Measurements from ENCODE around the gene PREX1. TPM values are rescaled to one million over a fixed set of nuclear protein-coding genes. Genes with fewer than 3 reads are reported as not detected.
"Not testable (repeated sequence)": the region's sequence is repeated elsewhere in the genome, so short reads cannot be mapped to it uniquely, and the experiment has no call there.

PREX1 gene
- total RNA-seq, 1 experiment from 2014 or later: 3.3 TPM

GRCh38 chr20:48845721-48846306 is 18.0 kb upstream of the PREX1 start:
- peak in 1 of 2 experiments; percentile 9 for DNase-seq
- no peak overlapping the region for H3K27ac ChIP-seq
- H3K4me3 ChIP-seq: no peak overlapping the region
- TF ChIP-seq EZH2 (IDR thresholded peaks at IDR 0.05; ENCODE audit: low read depth): no peak
- ChIA-PET CTCF (interaction anchor here (0.6 kb wide), 2 partner anchors 59 to 188 kb away, joined by 3 to 6 read pairs; no protein-coding TSS in a partner anchor), POLR2A (ENCODE audit: unreplicated experiment) (interaction anchor here (0.6 kb wide), 1 partner anchor 197 kb away, joined by 13 read pairs; no protein-coding TSS in a partner anchor)
- no peaks in the 10 kb centered on the region for H3K9me3 ChIP-seq (ENCODE audit: insufficient read depth, low read depth)
- peaks cover 14% of the 10 kb centered on the region for H3K4me1 ChIP-seq (replicated peaks; ENCODE audit: insufficient read depth)
- BruUV-seq (replicated peaks): no TSS peak
- H3F3A ChIP-seq (ENCODE audit: insufficient read depth, low read depth): peaks cover 15% of the 10 kb centered on the region
- H3K36me3 ChIP-seq (ENCODE audit: low read depth): no peaks in the 10 kb centered on the region
- no peaks in the 10 kb centered on the region for H3K27me3 ChIP-seq (ENCODE audit: insufficient read depth, low read depth)
- H3K4me2 ChIP-seq: no peak overlapping the region
- intact Hi-C loops (cut with micrococcal nuclease; ENCODE audit: unreplicated experiment): no loop called here
- H4K20me1 ChIP-seq (ENCODE audit: insufficient read depth): no peaks in the 10 kb centered on the region; the same call in 1 of the 2 replicates
- H2AFZ ChIP-seq: no peak overlapping the region
- no peaks in the 10 kb centered on the region for H3K9me2 ChIP-seq (ENCODE audit: insufficient read depth)
- no peaks in the 10 kb centered on the region for H3K79me2 ChIP-seq (ENCODE audit: low read depth)

- Histone ChIP-seq H4K20me1 (ENCODE audit: insufficient read depth) (no peaks in the 10 kb centered on the region; the same call in 1 of the 2 replicates), H3K9me2 (ENCODE audit: insufficient read depth) (no peaks in the 10 kb centered on the region), H3K4me3 (no peak overlapping the region), H2AFZ (no peak overlapping the region), H3K4me1 (replicated peaks; ENCODE audit: insufficient read depth) (peaks cover 14% of the 10 kb centered on the region), H3K9me3 (ENCODE audit: insufficient read depth, low read depth) (no peaks in the 10 kb centered on the region), H3K27ac (no peak overlapping the region), H3K79me2 (ENCODE audit: low read depth) (no peaks in the 10 kb centered on the region), H3F3A (ENCODE audit: insufficient read depth, low read depth) (peaks cover 15% of the 10 kb centered on the region), H3K36me3 (ENCODE audit: low read depth) (no peaks in the 10 kb centered on the region), H3K27me3 (ENCODE audit: insufficient read depth, low read depth) (no peaks in the 10 kb centered on the region), H3K4me2 (no peak overlapping the region)
- intact Hi-C loops (cut with micrococcal nuclease; ENCODE audit: unreplicated experiment): no loop called here
- no peak for DNase-seq
- no peak for TF ChIP-seq CTCF (conservative IDR thresholded peaks at IDR 0.05)
- TF ChIP-seq EZH2 (IDR thresholded peaks at IDR 0.05; ENCODE audit: low read depth): no peak
- POLR2A ChIA-PET (ENCODE audit: unreplicated experiment): no interaction called here
- no TSS peak for BruUV-seq (replicated peaks)
- CTCF ChIA-PET: no interaction called here
Measured at GRCh38 chr20:48844996-48845395, 17.2 kb upstream of the PREX1 start.

GRCh38 chr20:48843896-48844295 is 16.1 kb upstream of the PREX1 start:
- POLR2A ChIA-PET (ENCODE audit: unreplicated experiment); intact Hi-C loops (cut with micrococcal nuclease; ENCODE audit: unreplicated experiment); CTCF ChIA-PET; H3K9me3 ChIP-seq (ENCODE audit: insufficient read depth, low read depth); H3K27ac ChIP-seq; H2AFZ ChIP-seq; H4K20me1 ChIP-seq (ENCODE audit: insufficient read depth); BruUV-seq (replicated peaks); DNase-seq; H3K79me2 ChIP-seq (ENCODE audit: low read depth); H3K27me3 ChIP-seq (ENCODE audit: insufficient read depth, low read depth); H3K36me3 ChIP-seq (ENCODE audit: low read depth); H3K9me2 ChIP-seq (ENCODE audit: insufficient read depth); H3K4me3 ChIP-seq; H3K4me2 ChIP-seq: not testable (repeated sequence)
- H3K4me1 ChIP-seq (replicated peaks; ENCODE audit: insufficient read depth): peaks cover 14% of the 10 kb centered on the region
- H3F3A ChIP-seq (ENCODE audit: insufficient read depth, low read depth): peaks cover 15% of the 10 kb centered on the region

GRCh38 chr20:48843057-48843806 is 15.4 kb upstream of the PREX1 start:
- Histone ChIP-seq H2AFZ (no peak overlapping the region), H3K4me3 (no peak overlapping the region), H3K4me1 (replicated peaks; ENCODE audit: insufficient read depth) (peaks cover 14% of the 10 kb centered on the region), H3K36me3 (ENCODE audit: low read depth) (no peaks in the 10 kb centered on the region), H3K79me2 (ENCODE audit: low read depth) (no peaks in the 10 kb centered on the region), H3K4me2 (no peak overlapping the region), H4K20me1 (ENCODE audit: insufficient read depth) (no peaks in the 10 kb centered on the region; the same call in 1 of the 2 replicates), H3K27me3 (ENCODE audit: insufficient read depth, low read depth) (no peaks in the 10 kb centered on the region), H3K9me2 (ENCODE audit: insufficient read depth) (no peaks in the 10 kb centered on the region), H3K27ac (no peak overlapping the region), H3F3A (ENCODE audit: insufficient read depth, low read depth) (peaks cover 15% of the 10 kb centered on the region), H3K9me3 (ENCODE audit: insufficient read depth, low read depth) (no peaks in the 10 kb centered on the region)
- POLR2A ChIA-PET (ENCODE audit: unreplicated experiment): no interaction called here
- no TSS peak for BruUV-seq (replicated peaks)
- no peak for DNase-seq
- intact Hi-C loops (cut with micrococcal nuclease; ENCODE audit: unreplicated experiment): no loop called here
- CTCF ChIA-PET: no interaction called here
- TF ChIP-seq CTCF (conservative IDR thresholded peaks at IDR 0.05) (no peak), EZH2 (IDR thresholded peaks at IDR 0.05; ENCODE audit: low read depth) (no peak)

All from PC-9 (cell line).